Measurements from ENCODE around the gene COL3A1. TPM values are rescaled to one million over a fixed set of nuclear protein-coding genes. Genes with fewer than 3 reads are reported as not detected.
A peak's percentile ranks its signal among the peaks of the same experiment; 100 is the strongest.

Gene COL3A1
- total RNA-seq, 1 donor: 1,653 TPM

- no peak for DNase-seq (ENCODE audit: low read depth)
- no peak overlapping the region for H3K4me3 ChIP-seq (ENCODE audit: low read depth, low read length)
- TF ChIP-seq CTCF (IDR thresholded peaks at IDR 0.05; ENCODE audit: insufficient read depth, low read length): no peak
These were observed 19.1 kb downstream of the COL3A1 start for GRCh38 chr2:188993247-188993646.

GRCh38 chr2:188997263-188997662 lies 23.1 kb downstream of the COL3A1 start:
- peak; percentile 55 for DNase-seq (ENCODE audit: low read depth)
- no peak overlapping the region for H3K4me3 ChIP-seq (ENCODE audit: low read depth, low read length)
- no peak for TF ChIP-seq CTCF (IDR thresholded peaks at IDR 0.05; ENCODE audit: insufficient read depth, low read length)

GRCh38 chr2:189000221-189000620 lies 26.0 kb downstream of the COL3A1 start:
- DNase-seq (ENCODE audit: low read depth): no peak
- no peak for TF ChIP-seq CTCF (IDR thresholded peaks at IDR 0.05; ENCODE audit: insufficient read depth, low read length)
- H3K4me3 ChIP-seq (ENCODE audit: low read depth, low read length): no peak overlapping the region

GRCh38 chr2:189002079-189002478 lies 27.9 kb downstream of the COL3A1 start:
- peak; percentile 87 for DNase-seq (ENCODE audit: low read depth)
- H3K4me3 ChIP-seq (ENCODE audit: low read depth, low read length): no peak overlapping the region
- TF ChIP-seq CTCF (IDR thresholded peaks at IDR 0.05; ENCODE audit: insufficient read depth, low read length): no peak

GRCh38 chr2:189008555-189009262 lies 34.5 kb downstream of the COL3A1 start:
- TF ChIP-seq CTCF (IDR thresholded peaks at IDR 0.05; ENCODE audit: insufficient read depth, low read length): no peak
- H3K4me3 ChIP-seq (ENCODE audit: low read depth, low read length): no peak overlapping the region
- no peak for DNase-seq (ENCODE audit: low read depth)

- no peak overlapping the region for H3K4me3 ChIP-seq (ENCODE audit: low read depth, low read length)
- no peak for DNase-seq (ENCODE audit: low read depth)
- TF ChIP-seq CTCF (IDR thresholded peaks at IDR 0.05; ENCODE audit: insufficient read depth, low read length): no peak
These were observed 36.4 kb downstream of the COL3A1 start for GRCh38 chr2:189010536-189010935.

- DNase-seq (ENCODE audit: low read depth): no peak
- no peak for TF ChIP-seq CTCF (IDR thresholded peaks at IDR 0.05; ENCODE audit: insufficient read depth, low read length)
- no peak overlapping the region for H3K4me3 ChIP-seq (ENCODE audit: low read depth, low read length)
These were observed 38.2 kb downstream of the COL3A1 start for GRCh38 chr2:189012351-189012750.

Measured in fibroblast of the aortic adventitia (primary cell).